Tibial artery (tissue), 4 donors: ENCODE measurements around the gene RENBP.
A peak's percentile ranks its signal among the peaks of the same experiment; 100 is the strongest.

Source experiments
- DNase-seq, 2 donors: peaks; one replicate each; pipeline ENCODE4 v3.0.0-alpha.2; 2019
- H3K27ac ChIP-seq, 2 donors: fragments of 200-600 bp; sonication (generic) in 1 of 2; 1 replicate in 1 of 2; 2 replicates in 1 of 2; pipeline ENCODE4 v1.5.1; 2018 to 2019; ENCODE audit warnings: mild to moderate bottlenecking in 1 of 2
- H3K27me3 ChIP-seq, 2 donors: fragments of 200-600 bp; sonication (generic) in 1 of 2; one replicate each; pipeline versions ENCODE4 v1.5.1 to v1.6.0; 2016 to 2019
- H3K36me3 ChIP-seq, 3 donors: fragments of 200-600 bp; sonication (generic) in 2 of 3; one replicate each; pipeline ENCODE4 v1.5.1; 2016 to 2019; ENCODE audit warnings: mild to moderate bottlenecking in 2 of 3
- H3K4me1 ChIP-seq, 4 donors: fragments of 200-600 bp; sonication (generic) in 2 of 4; 1 replicate in 3 of 4; 2 replicates in 1 of 4; pipeline ENCODE4 v1.5.1; 2016 to 2019
- H3K4me3 ChIP-seq, 2 donors: fragments of 200-600 bp; sonication (generic) in 1 of 2; 1 replicate in 1 of 2; 2 replicates in 1 of 2; pipeline ENCODE4 v1.5.1; 2018 to 2019; ENCODE audit warnings: mild to moderate bottlenecking in 2 of 2
- H3K9me3 ChIP-seq, 3 donors: fragments of 200-600 bp; sonication (generic) in 1 of 3; one replicate each; pipeline ENCODE4 v1.5.1; 2016 to 2019
- intact Hi-C: fragments of 100-400 bp; cut with DNase I; formaldehyde crosslinking; loops from one replicate; pipeline ENCODE4 v1.15.0; 2023; ENCODE audit warnings: low total_unique reads
- TF ChIP-seq, protein P1 (sequence below), 2 experiments: fragments of 200-600 bp in 1 of 2; fragments of 450-650 bp in 1 of 2; IDR thresholded peaks; one replicate each; pipeline ENCODE4 v1.5.1; 2017 to 2019; ENCODE audit warnings: antibody characterized with exemption in 2 of 2, mild to moderate bottlenecking in 1 of 2, moderate library complexity in 1 of 2

Gene RENBP

DNA sequence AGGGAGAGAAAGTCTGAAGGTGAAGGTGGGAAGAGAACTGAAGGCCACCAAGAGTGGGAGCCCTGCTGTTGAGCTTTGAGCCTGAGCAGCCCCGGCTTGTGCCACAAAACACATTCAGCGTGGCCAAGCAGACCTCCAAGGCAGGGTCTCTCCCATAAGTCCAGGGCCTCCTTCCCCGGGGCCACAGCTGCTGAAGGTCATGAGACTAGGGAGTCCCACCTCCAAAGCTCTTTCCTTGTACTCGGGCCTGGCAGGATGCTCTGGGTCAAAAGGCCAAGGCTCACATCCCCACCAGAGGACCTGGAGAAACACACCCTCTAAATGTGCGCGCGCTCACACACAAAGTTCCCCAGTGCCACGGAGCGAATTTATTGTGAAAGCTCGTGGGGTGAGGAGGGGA is 14.9 kb downstream of the RENBP start:
- no peak for DNase-seq
- Histone ChIP-seq H3K27ac (no peak overlapping the region), H3K4me1 (peaks cover 0 to 44% (median 27%) of the 10 kb centered on the region in 4 donors), H3K27me3 (no peaks in the 10 kb centered on the region), H3K36me3 (peaks cover 0 to 38% (median 24%) of the 10 kb centered on the region in 3 donors), H3K9me3 (no peaks in the 10 kb centered on the region), H3K4me3 (no peak overlapping the region)
- intact Hi-C loops: no loop called here
- TF ChIP-seq, protein P1, sequence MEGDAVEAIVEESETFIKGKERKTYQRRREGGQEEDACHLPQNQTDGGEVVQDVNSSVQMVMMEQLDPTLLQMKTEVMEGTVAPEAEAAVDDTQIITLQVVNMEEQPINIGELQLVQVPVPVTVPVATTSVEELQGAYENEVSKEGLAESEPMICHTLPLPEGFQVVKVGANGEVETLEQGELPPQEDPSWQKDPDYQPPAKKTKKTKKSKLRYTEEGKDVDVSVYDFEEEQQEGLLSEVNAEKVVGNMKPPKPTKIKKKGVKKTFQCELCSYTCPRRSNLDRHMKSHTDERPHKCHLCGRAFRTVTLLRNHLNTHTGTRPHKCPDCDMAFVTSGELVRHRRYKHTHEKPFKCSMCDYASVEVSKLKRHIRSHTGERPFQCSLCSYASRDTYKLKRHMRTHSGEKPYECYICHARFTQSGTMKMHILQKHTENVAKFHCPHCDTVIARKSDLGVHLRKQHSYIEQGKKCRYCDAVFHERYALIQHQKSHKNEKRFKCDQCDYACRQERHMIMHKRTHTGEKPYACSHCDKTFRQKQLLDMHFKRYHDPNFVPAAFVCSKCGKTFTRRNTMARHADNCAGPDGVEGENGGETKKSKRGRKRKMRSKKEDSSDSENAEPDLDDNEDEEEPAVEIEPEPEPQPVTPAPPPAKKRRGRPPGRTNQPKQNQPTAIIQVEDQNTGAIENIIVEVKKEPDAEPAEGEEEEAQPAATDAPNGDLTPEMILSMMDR (IDR thresholded peaks at IDR 0.05): no peak

GRCh38 chrX:153928846-153929245 is 15.6 kb downstream of the RENBP start:
- Histone ChIP-seq H3K27me3 (no peaks in the 10 kb centered on the region), H3K4me3 (no peak overlapping the region), H3K9me3 (no peaks in the 10 kb centered on the region), H3K4me1 (peaks cover 0 to 39% (median 27%) of the 10 kb centered on the region in 4 donors), H3K36me3 (peaks cover 0 to 38% (median 24%) of the 10 kb centered on the region in 3 donors), H3K27ac (peak overlapping the region in 1 of 2 donors; percentile 64)
- DNase-seq: no peak
- intact Hi-C loops: no loop called here
- TF ChIP-seq, protein P1 (IDR thresholded peaks at IDR 0.05): no peak

DNA sequence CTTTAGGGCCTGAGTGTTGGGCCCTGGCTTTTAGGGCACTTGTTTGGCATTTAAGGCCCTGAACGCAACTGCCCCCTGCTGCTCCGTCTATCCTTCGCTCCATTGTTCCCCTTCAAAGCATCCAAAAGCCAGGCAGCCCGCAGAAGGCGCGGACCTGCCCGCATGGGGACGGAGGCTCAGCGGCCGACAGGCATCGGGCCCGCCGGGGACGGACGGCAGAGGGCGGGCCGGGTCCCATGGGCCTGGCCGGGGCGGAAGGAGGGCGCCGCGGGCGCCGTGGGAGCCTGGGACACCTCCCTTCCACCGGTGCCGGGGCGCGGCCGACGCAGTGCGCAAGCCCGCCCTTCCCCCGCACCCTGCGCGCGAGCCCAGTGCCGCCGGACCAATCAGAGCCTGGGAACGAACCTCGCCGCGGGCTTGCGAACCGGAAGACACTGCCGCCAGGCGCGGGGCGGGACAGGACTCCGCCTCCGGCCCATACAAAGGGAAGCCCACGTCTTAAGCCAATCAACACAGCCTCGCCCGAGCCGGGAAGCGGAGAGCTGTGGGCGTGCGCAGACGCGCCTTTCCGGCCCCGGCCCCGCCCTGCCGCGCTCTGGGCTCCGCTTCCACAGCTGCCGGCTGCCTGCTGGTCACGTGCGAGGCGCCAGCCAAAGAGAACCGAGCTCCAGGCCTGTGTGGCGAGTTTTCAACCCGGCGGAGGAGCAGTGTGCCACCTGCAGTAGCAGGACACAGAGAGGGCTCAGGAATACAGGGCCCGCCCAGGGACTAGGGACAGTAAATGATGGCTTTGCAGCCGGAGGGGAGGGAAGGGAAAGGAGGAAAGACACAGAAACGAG is 16.3 kb downstream of the RENBP start:
- intact Hi-C loops: no loop called here
- peak; percentile 94 to 98 for DNase-seq
- H3K27ac ChIP-seq: peak overlapping the region; percentile 93 to 99
- peaks cover 0 to 38% (median 25%) of the 10 kb centered on the region in 4 donors for H3K4me1 ChIP-seq
- no peaks in the 10 kb centered on the region for H3K27me3 ChIP-seq
- peaks cover 0 to 36% (median 24%) of the 10 kb centered on the region in 3 donors for H3K36me3 ChIP-seq
- no peaks in the 10 kb centered on the region for H3K9me3 ChIP-seq
- TF ChIP-seq, protein P1 (IDR thresholded peaks at IDR 0.05): peak in 1 of 2 experiments; percentile 21
- peak overlapping the region; percentile 68 to 71 for H3K4me3 ChIP-seq

DNA sequence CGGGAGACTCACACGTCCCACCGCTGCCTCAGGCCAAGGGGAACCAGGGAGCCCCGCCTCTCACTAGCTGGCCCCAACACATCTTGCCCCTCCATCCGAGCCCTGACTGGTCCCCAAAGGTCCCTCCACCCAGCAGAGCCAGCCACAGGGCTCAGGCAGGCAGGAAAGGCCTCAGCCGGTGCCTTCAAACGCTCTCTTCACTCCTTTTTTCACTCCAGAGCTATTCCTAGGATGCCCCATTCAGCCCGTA is 16.8 kb downstream of the RENBP start:
- intact Hi-C loops: no loop called here
- no peaks in the 10 kb centered on the region for H3K27me3 ChIP-seq
- no peaks in the 10 kb centered on the region for H3K9me3 ChIP-seq
- TF ChIP-seq, protein P1 (IDR thresholded peaks at IDR 0.05): no peak
- H3K4me3 ChIP-seq: peak overlapping the region; percentile 68 to 71
- H3K4me1 ChIP-seq: peaks cover 0 to 39% (median 26%) of the 10 kb centered on the region in 4 donors
- H3K27ac ChIP-seq: peak overlapping the region; percentile 93 to 99
- no peak for DNase-seq
- H3K36me3 ChIP-seq: peaks cover 0 to 30% (median 24%) of the 10 kb centered on the region in 3 donors

- TF ChIP-seq, protein P1 (IDR thresholded peaks at IDR 0.05): no peak
- Histone ChIP-seq H3K4me3 (peak overlapping the region; percentile 68 to 71), H3K27me3 (no peaks in the 10 kb centered on the region), H3K4me1 (peaks cover 0 to 39% (median 26%) of the 10 kb centered on the region in 4 donors), H3K36me3 (peaks cover 0 to 25% (median 21%) of the 10 kb centered on the region in 3 donors), H3K9me3 (no peaks in the 10 kb centered on the region), H3K27ac (peak overlapping the region; percentile 93 to 99)
- peak; percentile 34 to 74 for DNase-seq
- intact Hi-C loops: no loop called here
These were observed 17.4 kb downstream of the RENBP start for GRCh38 chrX:153926858-153927671.
